C4-2B (cell line): ENCODE data around the gene WAC.

Experiments
- H3K27ac ChIP-seq: fragments of 450-650 bp; 2 replicates; pipeline ENCODE4 v1.5.1; 2017
- ZFX ChIP-seq: fragments of 450-650 bp; IDR thresholded peaks from 2 replicates; pipeline ENCODE4 v1.6.1; 2017
- TF ChIP-seq, protein P1 (sequence below): fragments of 450-650 bp; conservative IDR thresholded peaks from 2 replicates; pipeline ENCODE4 v1.5.1; 2017; ENCODE audit warnings: mild to moderate bottlenecking

WAC gene

GRCh38 chr10:28585076-28585475 is 52.2 kb downstream of the WAC start:
- H3K27ac ChIP-seq = no peak overlapping the region
- TF ChIP-seq, protein P1, sequence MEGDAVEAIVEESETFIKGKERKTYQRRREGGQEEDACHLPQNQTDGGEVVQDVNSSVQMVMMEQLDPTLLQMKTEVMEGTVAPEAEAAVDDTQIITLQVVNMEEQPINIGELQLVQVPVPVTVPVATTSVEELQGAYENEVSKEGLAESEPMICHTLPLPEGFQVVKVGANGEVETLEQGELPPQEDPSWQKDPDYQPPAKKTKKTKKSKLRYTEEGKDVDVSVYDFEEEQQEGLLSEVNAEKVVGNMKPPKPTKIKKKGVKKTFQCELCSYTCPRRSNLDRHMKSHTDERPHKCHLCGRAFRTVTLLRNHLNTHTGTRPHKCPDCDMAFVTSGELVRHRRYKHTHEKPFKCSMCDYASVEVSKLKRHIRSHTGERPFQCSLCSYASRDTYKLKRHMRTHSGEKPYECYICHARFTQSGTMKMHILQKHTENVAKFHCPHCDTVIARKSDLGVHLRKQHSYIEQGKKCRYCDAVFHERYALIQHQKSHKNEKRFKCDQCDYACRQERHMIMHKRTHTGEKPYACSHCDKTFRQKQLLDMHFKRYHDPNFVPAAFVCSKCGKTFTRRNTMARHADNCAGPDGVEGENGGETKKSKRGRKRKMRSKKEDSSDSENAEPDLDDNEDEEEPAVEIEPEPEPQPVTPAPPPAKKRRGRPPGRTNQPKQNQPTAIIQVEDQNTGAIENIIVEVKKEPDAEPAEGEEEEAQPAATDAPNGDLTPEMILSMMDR = no peak
- no peak for TF ChIP-seq ZFX

GRCh38 chr10:28586176-28586575 is 53.3 kb downstream of the WAC start:
- TF ChIP-seq, protein P1 = no peak
- TF ChIP-seq ZFX = no peak
- H3K27ac ChIP-seq = no peak overlapping the region

GRCh38 chr10:28587270-28587969 is 54.5 kb downstream of the WAC start:
- no peak overlapping the region for H3K27ac ChIP-seq
- TF ChIP-seq ZFX = no peak
- TF ChIP-seq, protein P1 = no peak

GRCh38 chr10:28587970-28588290 is 55.0 kb downstream of the WAC start:
- TF ChIP-seq, protein P1 = peak; percentile 63
- no peak for TF ChIP-seq ZFX
- no peak overlapping the region; the same call in 1 of the 2 replicates for H3K27ac ChIP-seq

DNA sequence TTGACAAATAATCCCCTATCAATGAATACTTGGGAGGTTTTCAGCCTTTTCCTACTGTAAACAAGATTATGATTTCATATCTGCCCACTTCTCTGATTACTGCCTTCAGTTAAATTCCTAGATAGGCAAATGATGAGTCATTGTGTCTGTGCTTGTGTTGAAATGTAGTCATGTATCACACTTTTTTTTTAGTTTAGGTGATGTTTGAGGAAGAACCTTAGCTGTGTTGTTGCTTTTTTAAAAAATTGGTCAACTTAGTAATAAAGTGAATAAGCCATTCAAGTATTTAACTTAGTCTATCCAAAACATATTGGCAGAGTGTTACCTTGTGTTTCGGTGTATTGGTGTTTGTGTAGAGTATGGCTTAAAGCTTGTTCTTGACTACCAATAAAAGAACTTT is 60.0 kb downstream of the WAC start:
- H3K27ac ChIP-seq = no peak overlapping the region
- TF ChIP-seq ZFX = no peak
- TF ChIP-seq, protein P1 = no peak

DNA sequence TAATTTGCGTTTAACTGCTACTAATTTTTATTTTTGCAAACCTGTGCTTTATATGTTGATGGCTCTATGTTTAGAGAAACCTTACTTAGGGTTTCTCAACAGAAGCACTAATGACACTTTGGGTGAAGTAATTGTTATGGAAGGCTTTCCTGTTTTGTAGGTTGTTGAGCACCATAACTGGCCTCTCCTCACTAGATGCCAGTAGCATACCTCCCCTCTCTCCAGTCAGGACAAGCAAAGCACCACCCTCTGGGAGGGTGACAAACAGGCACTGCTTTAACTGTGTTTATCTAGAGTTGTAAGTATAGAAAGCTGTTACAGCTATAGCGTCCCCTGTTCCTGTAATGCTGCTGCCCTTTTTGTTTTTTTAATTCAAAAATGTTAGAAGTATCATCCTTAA is 60.9 kb downstream of the WAC start:
- H3K27ac ChIP-seq = no peak overlapping the region
- TF ChIP-seq ZFX = no peak
- TF ChIP-seq, protein P1 = no peak

GRCh38 chr10:28594406-28594805 is 61.5 kb downstream of the WAC start:
- TF ChIP-seq, protein P1 = no peak
- TF ChIP-seq ZFX = no peak
- no peak overlapping the region for H3K27ac ChIP-seq
